Thymus (tissue), 11 donors: Measurements from ENCODE around the gene ZKSCAN3. TPM values are rescaled to one million over a fixed set of nuclear protein-coding genes. Genes with fewer than 3 reads are reported as not detected.

Source experiments
- DNase-seq, 9 donors: peaks; one replicate each; pipeline ENCODE4 v3.0.0-alpha.2; 2013; ENCODE audit warnings: low spot score in 9 of 9, low read depth in 6 of 9, missing footprints in 1 of 9
- H3K27ac ChIP-seq, 2 donors: one replicate each; pipeline ENCODE4 v1.5.1; 2013; ENCODE audit warnings: control low read depth in 1 of 2, low read depth in 1 of 2, low read length in 1 of 2, mild to moderate bottlenecking in 1 of 2, moderate library complexity in 1 of 2
- H3K27me3 ChIP-seq, 2 donors: one replicate each; pipeline ENCODE4 v1.5.1; 2013; ENCODE audit warnings: low read length in 1 of 2; ENCODE audit not compliant: control insufficient read depth in 2 of 2, insufficient read depth in 1 of 2
- H3K36me3 ChIP-seq, 2 donors: one replicate each; pipeline ENCODE4 v1.5.1; 2013; ENCODE audit warnings: low read length in 1 of 2, mild to moderate bottlenecking in 1 of 2, moderate library complexity in 1 of 2; ENCODE audit not compliant: control insufficient read depth in 2 of 2, insufficient read depth in 2 of 2
- H3K4me1 ChIP-seq, 2 donors: one replicate each; pipeline ENCODE4 v1.5.1; 2013; ENCODE audit warnings: low read length in 2 of 2; ENCODE audit not compliant: control insufficient read depth in 2 of 2, insufficient read depth in 2 of 2
- H3K4me3 ChIP-seq, 2 donors: one replicate each; pipeline ENCODE4 v1.5.1; 2013; ENCODE audit warnings: low read length in 2 of 2, control low read depth in 1 of 2, mild to moderate bottlenecking in 1 of 2
- H3K9me3 ChIP-seq, 2 donors: one replicate each; pipeline ENCODE4 v1.5.1; 2013; ENCODE audit warnings: low read length in 1 of 2, mild to moderate bottlenecking in 1 of 2; ENCODE audit not compliant: control insufficient read depth in 2 of 2, insufficient read depth in 1 of 2
- WGBS: extraction: QIAGEN DNeasy Blood & Tissue Kit; methylation state at CpG from one replicate; pipeline ENCODE4 v1.1.7; 2013; 5-methylcytosine and 5-hydroxymethylcytosine counted together
- polyA plus RNA-seq: library from polyadenylated mRNA; stranded (reverse); fragments of 200-250 nt; gene quantifications from one replicate; pipeline ENCODE4 v1.2.3, GENCODE V29; 2013
- total RNA-seq: library from RNA; stranded (reverse); fragments of 120-200 nt; gene quantifications from one replicate; pipeline ENCODE4 v1.2.4, GENCODE V29; 2013
- donor health status: healthy.

ZKSCAN3 gene
- total and polyA plus RNA-seq, 2 donors, result 3.2 to 5.1 TPM

DNA sequence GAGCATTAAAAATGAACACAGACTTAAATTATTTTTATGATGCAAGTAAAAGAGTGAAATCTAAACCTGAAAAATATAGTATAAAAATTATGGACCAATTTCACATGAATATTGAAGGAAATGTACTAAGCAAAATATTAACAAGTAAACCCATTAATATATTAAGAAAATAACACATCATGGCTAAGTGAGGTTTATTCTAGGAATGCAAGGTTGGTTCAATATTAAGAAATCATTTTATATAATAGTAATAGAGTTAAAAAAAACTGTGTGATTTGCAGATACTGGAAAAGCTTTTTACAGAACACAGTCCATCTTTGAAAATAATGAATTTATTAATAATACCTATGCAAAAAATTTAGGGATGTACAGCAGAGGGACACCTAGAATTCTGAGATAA is 28.9 kb downstream of the ZKSCAN3 start:
- Histone ChIP-seq H3K4me1 (peaks cover 0 to 6% of the 10 kb centered on the region in 2 donors), H3K36me3 (peaks cover 13 to 38% of the 10 kb centered on the region in 2 donors), H3K27me3 (no peaks in the 10 kb centered on the region), H3K27ac (no peak overlapping the region), H3K9me3 (no peaks in the 10 kb centered on the region), H3K4me3 (no peak overlapping the region)
- DNase-seq, result no peak

DNA sequence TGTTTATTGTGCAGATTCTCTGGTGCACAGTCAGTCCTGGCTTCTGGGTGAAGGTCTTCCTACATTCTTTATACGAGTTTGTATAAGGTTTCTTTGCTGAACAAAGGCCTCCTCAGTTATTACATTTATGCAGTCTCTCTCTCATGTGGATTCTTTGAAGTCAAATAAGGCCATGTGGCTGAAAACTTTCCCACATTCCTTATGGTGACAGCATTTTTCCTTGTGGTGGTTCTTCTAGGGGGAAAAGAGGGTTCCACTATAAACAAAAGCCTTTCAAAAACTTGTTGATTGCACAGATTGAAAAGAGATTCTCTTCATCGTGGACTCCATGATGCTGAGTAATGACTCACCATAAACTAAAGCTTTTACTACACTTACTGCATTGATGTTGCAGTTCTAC is 30.6 kb downstream of the ZKSCAN3 start:
- H3K4me3 ChIP-seq, result no peak overlapping the region
- H3K27ac ChIP-seq, result no peak overlapping the region
- H3K9me3 ChIP-seq, result no peaks in the 10 kb centered on the region
- no peak for DNase-seq
- H3K4me1 ChIP-seq, result peaks cover 0 to 7% of the 10 kb centered on the region in 2 donors
- H3K36me3 ChIP-seq, result peaks cover 13 to 38% of the 10 kb centered on the region in 2 donors
- no peaks in the 10 kb centered on the region for H3K27me3 ChIP-seq
- over 99% methylated on average over 2 of the region's 2 CpGs for WGBS

DNA sequence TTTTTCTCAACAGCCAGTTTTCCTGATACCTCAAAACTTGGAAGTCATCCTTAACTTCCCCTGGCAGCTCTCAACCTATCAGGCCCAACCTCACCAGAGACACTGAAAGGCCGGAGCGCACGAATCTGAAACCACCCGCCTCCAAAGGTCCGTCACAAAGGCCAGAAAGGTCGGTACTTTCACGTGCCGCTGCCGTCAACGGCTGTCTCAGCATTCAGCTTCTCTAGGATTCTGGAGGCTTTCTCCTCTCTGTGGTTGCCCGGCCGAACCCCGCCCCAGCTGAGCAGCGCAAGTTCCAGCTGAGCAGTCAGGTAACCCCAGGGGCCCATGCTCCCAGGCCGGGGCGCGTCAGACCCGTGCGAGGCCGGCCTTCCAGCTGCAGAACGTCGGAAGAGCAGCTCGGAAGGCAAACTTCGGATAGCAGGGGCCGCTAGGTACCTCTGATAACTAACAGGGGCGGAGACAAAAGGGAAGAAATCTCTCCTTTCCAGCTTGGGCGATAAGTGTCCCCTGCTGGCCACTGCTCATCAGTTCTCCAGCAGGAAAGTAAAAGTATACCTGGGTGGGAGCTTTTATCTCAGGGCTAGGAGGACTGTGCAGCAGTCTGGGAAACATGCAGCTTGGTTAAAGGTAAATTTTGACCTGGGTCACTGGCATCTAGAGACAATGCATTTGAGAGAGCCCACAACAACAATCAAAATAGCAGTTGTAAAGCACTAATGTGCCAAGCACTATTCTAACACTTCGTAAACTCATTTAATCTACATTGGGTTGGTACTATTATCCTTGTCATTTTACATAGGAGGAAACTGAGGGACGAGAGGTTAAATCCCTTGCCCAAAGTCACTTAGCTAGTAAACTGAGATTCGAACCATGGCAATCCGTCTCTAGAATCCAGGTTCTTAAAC is 33.7 kb downstream of the ZKSCAN3 start:
- WGBS, result 18% methylated on average over 31 of the region's 31 CpGs
- peaks cover 0 to 7% of the 10 kb centered on the region in 2 donors for H3K4me1 ChIP-seq
- H3K4me3 ChIP-seq, result peak overlapping the region; percentile 32 to 36
- peaks cover 17 to 52% of the 10 kb centered on the region in 2 donors for H3K36me3 ChIP-seq
- no peaks in the 10 kb centered on the region for H3K9me3 ChIP-seq
- peak overlapping the region; percentile 9 to 46 for H3K27ac ChIP-seq
- DNase-seq, result peak in 7 of 9 donors; percentile 6 to 65 (median 34)
- no peaks in the 10 kb centered on the region for H3K27me3 ChIP-seq

DNA sequence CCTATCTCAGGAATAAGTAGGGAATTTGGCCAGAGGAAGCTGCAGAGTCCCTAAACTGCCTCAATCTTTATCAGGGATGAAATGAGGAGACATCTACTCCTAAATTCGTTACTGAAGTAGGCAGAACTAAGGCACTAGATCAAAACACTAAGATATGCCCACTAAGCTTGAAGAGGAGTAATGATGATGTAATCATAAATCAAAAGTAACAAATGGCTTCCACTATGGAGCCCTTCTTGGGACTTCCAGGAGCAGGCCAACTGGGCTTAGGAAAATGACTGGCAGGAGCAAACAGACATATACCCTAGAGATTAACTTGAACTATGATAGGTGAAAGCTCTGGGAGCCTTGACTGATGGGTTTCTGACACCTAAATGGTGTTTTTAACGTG is 34.4 kb downstream of the ZKSCAN3 start:
- no peak for DNase-seq
- Histone ChIP-seq H3K9me3 (no peaks in the 10 kb centered on the region), H3K36me3 (peaks cover 17 to 52% of the 10 kb centered on the region in 2 donors), H3K27ac (no peak overlapping the region), H3K4me1 (peaks cover 0 to 7% of the 10 kb centered on the region in 2 donors), H3K27me3 (no peaks in the 10 kb centered on the region), H3K4me3 (no peak overlapping the region)
- 93% methylated on average over 2 of the region's 2 CpGs for WGBS

DNA sequence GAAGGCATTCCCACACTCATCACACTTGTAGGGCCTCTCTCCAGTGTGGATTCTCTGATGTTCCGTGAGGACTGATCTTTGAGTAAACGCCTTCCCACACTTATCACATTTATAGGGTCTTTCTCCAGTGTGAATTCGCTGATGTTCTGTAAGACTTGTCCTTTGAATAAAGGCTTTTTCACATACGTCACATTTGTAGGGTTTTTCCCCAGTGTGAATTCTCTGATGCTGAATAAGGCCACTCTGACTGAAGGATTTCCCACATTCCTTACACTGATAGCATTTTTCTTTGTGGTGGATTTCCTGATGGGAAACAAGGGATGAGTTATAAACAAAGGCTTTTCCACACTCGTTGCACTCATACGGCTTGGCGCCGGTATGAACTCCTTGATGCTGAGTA is 40.9 kb downstream of the ZKSCAN3 start:
- no peaks in the 10 kb centered on the region for H3K4me1 ChIP-seq
- H3K27me3 ChIP-seq, result no peaks in the 10 kb centered on the region
- no peak overlapping the region for H3K27ac ChIP-seq
- WGBS, result 99% methylated on average over 8 of the region's 8 CpGs
- H3K36me3 ChIP-seq, result peaks cover 27 to 53% of the 10 kb centered on the region in 2 donors
- H3K4me3 ChIP-seq, result no peak overlapping the region
- DNase-seq, result no peak
- no peaks in the 10 kb centered on the region for H3K9me3 ChIP-seq

DNA sequence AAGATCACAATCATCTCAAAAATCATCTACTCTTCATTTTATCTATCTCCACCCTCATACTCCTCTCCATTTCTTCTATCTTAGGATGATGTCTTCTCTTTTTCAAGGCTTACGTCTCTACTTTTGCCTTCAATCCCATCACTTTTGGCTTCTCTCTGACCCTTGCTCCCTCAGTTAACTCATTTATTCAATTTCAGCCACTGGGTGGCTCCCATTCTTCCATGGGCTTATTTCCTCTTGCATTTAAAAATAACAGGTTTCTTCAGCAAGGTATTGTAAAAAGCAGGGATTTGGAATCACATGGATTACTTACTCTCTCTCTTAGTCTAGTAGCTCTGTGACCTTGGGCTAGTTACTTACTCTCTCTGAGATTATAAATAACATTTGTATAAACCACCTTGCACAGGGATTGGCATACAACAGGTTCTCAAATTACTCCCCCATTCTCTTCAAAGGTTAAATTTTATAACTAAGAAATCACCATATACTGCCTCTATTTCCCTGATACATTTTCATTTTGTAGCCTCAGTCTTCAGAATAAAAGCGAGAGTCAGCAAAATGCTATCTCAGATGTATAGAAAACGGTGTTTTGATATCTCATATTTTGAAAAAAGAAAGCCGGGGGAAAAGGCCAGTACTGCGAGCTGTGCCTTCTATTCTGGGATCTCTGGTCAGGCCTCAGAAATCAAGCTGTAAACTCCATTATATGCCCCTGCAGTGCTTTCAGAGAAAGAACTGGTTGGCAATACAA is 44.3 kb downstream of the ZKSCAN3 start:
- Histone ChIP-seq H3K27ac (no peak overlapping the region), H3K27me3 (no peaks in the 10 kb centered on the region), H3K4me3 (no peak overlapping the region), H3K36me3 (peaks cover 37 to 48% of the 10 kb centered on the region in 2 donors), H3K9me3 (no peaks in the 10 kb centered on the region), H3K4me1 (peaks cover 8 to 10% of the 10 kb centered on the region in 2 donors)
- 97% methylated on average over 5 of the region's 5 CpGs for WGBS
- DNase-seq, result peak in 2 of 9 donors; percentile 13 to 32

DNA sequence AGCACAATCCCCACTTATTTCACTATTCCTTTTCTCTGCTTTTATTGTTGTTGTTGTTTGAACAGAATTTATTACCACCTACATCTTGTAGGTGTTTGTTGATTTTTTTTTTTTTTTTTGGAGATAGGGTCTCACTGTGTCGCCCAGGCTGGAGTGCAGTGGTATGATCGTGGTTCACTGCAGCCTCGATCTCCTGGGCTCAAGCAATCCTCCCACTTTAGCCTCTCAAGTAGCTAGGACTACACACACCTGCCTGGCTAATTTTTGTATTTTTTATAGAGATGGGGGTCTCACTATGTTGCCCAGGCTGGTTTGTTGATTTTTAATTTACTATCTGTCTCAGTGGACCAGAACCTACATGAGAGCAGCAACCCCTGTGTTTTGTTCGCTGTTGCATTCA is 46.2 kb downstream of the ZKSCAN3 start:
- Histone ChIP-seq H3K9me3 (no peaks in the 10 kb centered on the region), H3K4me3 (no peak overlapping the region), H3K27ac (no peak overlapping the region), H3K36me3 (peaks cover 24 to 35% of the 10 kb centered on the region in 2 donors), H3K27me3 (no peaks in the 10 kb centered on the region), H3K4me1 (peaks cover 10 to 12% of the 10 kb centered on the region in 2 donors)
- 98% methylated on average over 4 of the region's 4 CpGs for WGBS
- DNase-seq, result no peak

DNA sequence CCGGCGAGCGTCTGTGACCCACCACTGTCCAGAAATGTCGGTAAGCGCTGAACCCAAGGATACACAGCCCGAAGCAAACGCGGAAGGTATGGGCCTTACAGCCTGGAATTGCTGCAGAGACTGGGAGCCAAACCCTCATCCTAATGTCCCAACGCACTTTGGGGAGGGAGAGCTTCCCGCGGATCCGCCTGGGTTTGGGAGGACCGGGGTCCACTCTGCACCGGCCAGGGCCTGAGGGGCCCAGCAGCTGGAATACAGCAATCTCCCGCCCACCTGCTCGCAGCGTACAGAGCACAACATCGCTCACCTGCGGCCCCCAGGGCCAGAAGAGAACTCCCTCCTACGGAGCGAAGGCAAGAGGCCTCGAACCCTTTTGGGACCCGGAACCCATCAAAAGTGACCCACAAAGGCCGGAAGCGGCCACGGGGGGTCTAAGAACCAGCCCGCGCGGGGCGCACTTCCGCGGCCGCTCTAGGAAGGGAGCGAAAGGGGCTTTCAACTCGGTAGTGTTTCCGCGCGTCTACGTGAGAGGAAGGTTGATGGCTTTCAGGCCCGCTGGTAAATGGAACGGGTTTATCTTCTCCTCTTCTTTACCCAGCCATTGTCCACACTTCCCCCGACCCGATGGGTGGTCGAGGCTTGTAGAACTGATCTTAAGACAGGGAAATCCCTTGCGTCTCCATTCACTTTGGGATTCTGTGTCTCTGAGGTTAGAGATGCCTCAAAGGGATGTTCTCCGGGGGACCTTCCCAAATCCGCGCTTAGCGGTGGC is 49.8 kb downstream of the ZKSCAN3 start, which contains the start of gene ZSCAN12:
Gene ZSCAN12, minus strand, starts transcription at position 398 of the 772 bp plus-strand sequence. CDS start 1,342 bp downstream, outside the sequence.
- WGBS, result 2% methylated on average over 49 of the region's 49 CpGs
- DNase-seq, result peak; percentile 67 to 95 (median 82)
- Histone ChIP-seq H3K27me3 (peaks cover 2 to 5% of the 10 kb centered on the region in 2 donors), H3K9me3 (no peaks in the 10 kb centered on the region), H3K36me3 (peaks cover 14 to 22% of the 10 kb centered on the region in 2 donors), H3K4me3 (peak within 1 kb of the TSS; percentile 77 to 100), H3K4me1 (peaks cover 10 to 12% of the 10 kb centered on the region in 2 donors), H3K27ac (peak within 1 kb of the TSS; percentile 69 to 80)
